Activated CD4-positive, alpha-beta T cell treated with anti-CD3 and anti-CD28 coated beads, Interleukin-2, amount 10 ng/mL, durations not matched to agents 7 days and 5 days (primary cell): ENCODE measurements around the gene CYP3A7. TPM values are rescaled to one million over a fixed set of nuclear protein-coding genes. Genes with fewer than 3 reads are reported as not detected.
"Not testable (repeated sequence)": the region's sequence is repeated elsewhere in the genome, so short reads cannot be mapped to it uniquely, and the experiment has no call there.

ENCODE experiments used
- CTCF ChIA-PET: fragments of 350-600 bp; sonication (Branson Sonifier 250); formaldehyde crosslinking; loops from one replicate; lab custom pipeline; 2021; ENCODE audit warnings: antibody characterized with exemption; lab: Charles Lee
- POLR2A ChIA-PET: fragments of 350-600 bp; sonication (Branson Sonifier 250); formaldehyde crosslinking; loops from one replicate; lab custom pipeline; 2021; ENCODE audit warnings: antibody characterized with exemption; lab: Charles Lee
- DNase-seq: peaks from one replicate; pipeline ENCODE4 v3.0.0-alpha.2; 2020
- H3K27ac Mint-ChIP-seq: one replicate; pipeline ENCODE4 v1.8.0; 2021; ENCODE audit warnings: mild to moderate bottlenecking, moderate library complexity, mixed read lengths
- H3K27me3 Mint-ChIP-seq: one replicate; pipeline ENCODE4 v1.8.0; 2021; ENCODE audit warnings: mixed read lengths
- H3K36me3 Mint-ChIP-seq: one replicate; pipeline ENCODE4 v1.8.0; 2021; ENCODE audit warnings: low read depth, mixed read lengths
- H3K4me1 Mint-ChIP-seq: one replicate; pipeline ENCODE4 v1.8.0; 2021; ENCODE audit warnings: mixed read lengths
- H3K4me3 Mint-ChIP-seq: one replicate; pipeline ENCODE4 v1.8.0; 2021; ENCODE audit warnings: mild to moderate bottlenecking, moderate library complexity, mixed read lengths
- H3K9me3 Mint-ChIP-seq: one replicate; pipeline ENCODE4 v1.8.0; 2021; ENCODE audit warnings: mixed read lengths
- total RNA-seq, 2 experiments: library from RNA; stranded (reverse); gene quantifications; one replicate each; pipeline ENCODE4 v1.2.3, GENCODE V29; 2021

Gene CYP3A7
- total RNA-seq, 2 experiments from 2014 or later = not detected

DNA sequence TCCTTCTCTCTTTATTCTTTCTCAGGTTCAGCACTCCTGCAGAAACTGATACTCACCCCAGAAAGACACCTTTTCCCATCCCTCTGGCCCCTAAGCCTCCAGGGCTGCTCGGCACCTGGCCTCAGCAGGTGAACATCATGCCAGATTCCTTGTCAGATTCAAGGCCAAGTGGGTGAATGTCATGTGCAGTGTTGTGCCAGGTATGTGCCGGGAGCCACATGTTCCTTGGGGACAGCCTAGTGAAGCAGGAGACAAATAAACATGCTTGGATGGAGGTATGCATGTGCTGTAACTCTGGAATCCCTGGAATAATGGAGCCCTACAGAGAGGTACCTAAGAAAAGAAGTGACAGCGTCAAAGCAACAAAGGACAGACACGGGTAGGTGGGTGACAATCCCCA, 1.7 kb upstream of the CYP3A7 start:
- POLR2A ChIA-PET, H3K4me1 Mint-ChIP-seq, H3K27ac Mint-ChIP-seq, H3K9me3 Mint-ChIP-seq, H3K36me3 Mint-ChIP-seq, DNase-seq, CTCF ChIA-PET, H3K27me3 Mint-ChIP-seq, H3K4me3 Mint-ChIP-seq: not testable (repeated sequence)

DNA sequence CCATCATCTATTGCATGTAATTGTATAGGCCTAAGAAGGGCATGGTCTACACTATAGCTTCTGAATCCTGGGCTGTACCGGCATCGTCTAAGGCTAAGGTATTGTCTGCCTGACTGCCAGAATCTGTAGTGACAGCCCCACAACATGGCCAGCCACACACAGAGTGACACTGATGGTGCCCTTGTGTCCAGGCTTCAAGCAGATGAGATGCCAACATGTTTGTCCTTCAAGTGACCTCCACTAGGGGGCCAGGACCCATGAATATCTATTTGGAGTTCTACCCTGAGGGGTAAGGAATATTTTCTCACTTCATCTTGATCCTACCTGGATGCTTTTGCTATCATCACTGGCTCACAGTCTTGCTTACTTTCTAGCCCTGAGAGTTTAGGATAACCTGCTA, 1.5 kb downstream of the CYP3A7 start:
- H3K36me3 Mint-ChIP-seq = no peaks in the 10 kb centered on the region
- CTCF ChIA-PET = no interaction called here
- peaks cover 5% of the 10 kb centered on the region for H3K4me1 Mint-ChIP-seq
- DNase-seq = no peak
- H3K27ac Mint-ChIP-seq = no peak overlapping the region
- H3K27me3 Mint-ChIP-seq = no peaks in the 10 kb centered on the region
- POLR2A ChIA-PET = no interaction called here
- no peak overlapping the region for H3K4me3 Mint-ChIP-seq
- no peaks in the 10 kb centered on the region for H3K9me3 Mint-ChIP-seq

DNA sequence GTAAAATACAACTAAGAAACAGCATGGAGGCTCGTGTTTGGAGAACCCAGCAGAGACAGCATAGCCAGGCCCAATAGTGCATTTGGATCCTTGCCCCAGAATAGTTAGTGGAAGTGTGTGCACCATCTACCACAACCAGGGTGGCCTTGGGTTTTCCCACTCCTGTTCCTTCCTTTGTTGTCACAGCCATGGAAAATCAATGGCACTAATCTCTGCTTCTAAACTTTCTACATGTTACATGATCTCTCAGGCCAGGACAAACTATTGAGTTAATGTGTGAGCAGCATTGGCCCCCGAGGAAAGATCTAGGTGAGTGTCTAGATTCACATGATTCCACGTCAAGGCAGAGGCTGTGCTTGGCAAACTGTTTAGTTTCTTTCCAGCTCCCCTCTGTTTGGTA, 2.0 kb downstream of the CYP3A7 start:
- Mint-ChIP-seq H3K36me3 (no peaks in the 10 kb centered on the region), H3K27ac (no peak overlapping the region), H3K4me3 (no peak overlapping the region), H3K4me1 (peaks cover 3% of the 10 kb centered on the region), H3K27me3 (no peaks in the 10 kb centered on the region), H3K9me3 (no peaks in the 10 kb centered on the region)
- DNase-seq = no peak
- ChIA-PET CTCF (no interaction called here), POLR2A (no interaction called here)

DNA sequence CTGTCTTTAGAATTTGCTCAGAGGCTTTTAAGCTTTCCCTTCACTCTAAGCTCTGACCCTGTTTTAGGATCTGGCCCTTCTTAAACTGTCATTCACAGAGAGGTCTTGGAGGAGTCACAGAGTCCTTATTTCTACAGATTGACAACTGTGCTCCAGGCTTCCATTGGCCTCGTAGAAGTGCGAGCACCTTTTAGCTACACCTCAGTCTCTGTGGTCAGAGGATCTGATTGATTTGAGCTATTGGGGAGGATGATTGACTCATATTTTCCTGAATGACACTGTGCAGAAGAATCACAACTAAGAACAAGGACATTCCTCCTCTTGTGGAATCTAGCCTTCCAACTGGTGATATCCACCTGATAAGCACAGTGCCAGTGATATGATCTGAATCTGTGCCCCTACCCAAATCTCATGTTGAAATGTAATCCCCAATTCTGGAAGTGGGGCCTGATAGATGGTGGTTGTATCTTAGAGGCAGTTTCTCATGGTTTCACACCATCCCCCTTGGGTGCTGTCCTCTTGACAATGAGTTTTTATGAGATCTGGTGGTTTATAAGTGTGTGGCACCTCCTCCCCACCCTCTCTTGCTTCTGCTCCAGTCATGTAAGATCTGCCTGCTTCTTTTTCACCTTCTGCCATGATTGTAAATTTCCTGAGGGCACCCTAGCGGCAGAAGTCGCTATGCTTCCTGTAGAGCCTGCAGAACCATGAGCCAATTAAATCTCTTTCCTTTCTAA, 3.2 kb downstream of the CYP3A7 start:
- Mint-ChIP-seq H3K36me3 (no peaks in the 10 kb centered on the region), H3K27ac (no peak overlapping the region), H3K4me3 (no peak overlapping the region), H3K4me1 (no peaks in the 10 kb centered on the region), H3K9me3 (no peaks in the 10 kb centered on the region), H3K27me3 (no peaks in the 10 kb centered on the region)
- no peak for DNase-seq
- POLR2A ChIA-PET = no interaction called here
- CTCF ChIA-PET = interaction anchor here (0.8 kb wide), 1 partner anchor 83 kb away, joined by 3 read pairs; no protein-coding TSS in a partner anchor

DNA sequence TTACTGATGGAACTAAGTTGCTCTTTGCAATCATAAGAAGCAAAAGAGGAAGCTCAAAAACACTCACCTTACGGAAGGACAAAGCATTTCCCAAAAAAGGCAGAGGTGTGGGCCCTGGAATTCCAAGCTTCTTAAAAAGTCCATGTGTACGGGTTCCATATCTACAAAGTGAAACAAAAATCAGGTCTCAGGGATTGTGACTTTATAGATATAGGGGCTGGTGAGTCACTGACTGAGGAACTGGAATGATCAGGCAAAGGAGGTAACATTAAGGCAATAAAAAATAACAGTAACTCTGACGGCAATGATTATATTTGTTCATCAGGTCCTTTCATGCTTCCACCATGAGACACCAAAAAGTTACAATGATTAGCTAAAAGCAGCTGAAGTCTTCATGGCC, 4.0 kb downstream of the CYP3A7 start:
- Mint-ChIP-seq H3K36me3 (no peaks in the 10 kb centered on the region), H3K27ac (no peak overlapping the region), H3K9me3 (no peaks in the 10 kb centered on the region), H3K4me1 (no peaks in the 10 kb centered on the region), H3K4me3 (no peak overlapping the region), H3K27me3 (no peaks in the 10 kb centered on the region)
- CTCF ChIA-PET = interaction anchor here (0.8 kb wide), 1 partner anchor 83 kb away, joined by 3 read pairs; no protein-coding TSS in a partner anchor
- no peak for DNase-seq
- POLR2A ChIA-PET = no interaction called here

DNA sequence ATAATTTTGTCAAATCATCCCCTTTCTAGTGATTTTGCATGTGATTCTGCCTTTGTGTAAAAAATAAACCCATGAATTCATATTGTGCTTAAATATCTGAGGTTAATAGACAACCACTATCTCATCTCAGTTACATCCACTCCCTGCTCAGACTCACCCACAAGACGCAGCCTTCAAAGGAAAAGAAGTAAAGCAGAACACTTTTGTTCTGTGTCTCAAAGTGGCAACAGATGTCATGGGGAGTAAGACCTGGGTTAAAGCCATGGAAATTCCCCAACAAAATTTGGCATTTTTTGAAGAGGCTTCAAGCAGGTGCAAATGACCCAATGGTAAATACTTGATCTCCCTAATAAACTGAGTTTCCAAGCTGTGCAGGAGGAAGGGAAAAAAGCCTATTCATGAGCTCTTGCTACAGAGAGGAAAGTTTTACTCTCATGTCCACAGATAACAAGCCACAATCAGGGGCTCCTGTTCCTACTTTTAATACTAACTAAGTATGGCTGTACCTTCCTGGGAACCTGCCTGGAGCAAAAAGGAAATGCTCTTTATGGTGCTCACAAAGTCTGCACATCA, 4.7 kb downstream of the CYP3A7 start:
- DNase-seq = no peak
- Mint-ChIP-seq H3K4me3 (no peak overlapping the region), H3K36me3 (no peaks in the 10 kb centered on the region), H3K27ac (no peak overlapping the region), H3K27me3 (no peaks in the 10 kb centered on the region), H3K4me1 (no peaks in the 10 kb centered on the region), H3K9me3 (no peaks in the 10 kb centered on the region)
- POLR2A ChIA-PET = no interaction called here
- CTCF ChIA-PET = no interaction called here

DNA sequence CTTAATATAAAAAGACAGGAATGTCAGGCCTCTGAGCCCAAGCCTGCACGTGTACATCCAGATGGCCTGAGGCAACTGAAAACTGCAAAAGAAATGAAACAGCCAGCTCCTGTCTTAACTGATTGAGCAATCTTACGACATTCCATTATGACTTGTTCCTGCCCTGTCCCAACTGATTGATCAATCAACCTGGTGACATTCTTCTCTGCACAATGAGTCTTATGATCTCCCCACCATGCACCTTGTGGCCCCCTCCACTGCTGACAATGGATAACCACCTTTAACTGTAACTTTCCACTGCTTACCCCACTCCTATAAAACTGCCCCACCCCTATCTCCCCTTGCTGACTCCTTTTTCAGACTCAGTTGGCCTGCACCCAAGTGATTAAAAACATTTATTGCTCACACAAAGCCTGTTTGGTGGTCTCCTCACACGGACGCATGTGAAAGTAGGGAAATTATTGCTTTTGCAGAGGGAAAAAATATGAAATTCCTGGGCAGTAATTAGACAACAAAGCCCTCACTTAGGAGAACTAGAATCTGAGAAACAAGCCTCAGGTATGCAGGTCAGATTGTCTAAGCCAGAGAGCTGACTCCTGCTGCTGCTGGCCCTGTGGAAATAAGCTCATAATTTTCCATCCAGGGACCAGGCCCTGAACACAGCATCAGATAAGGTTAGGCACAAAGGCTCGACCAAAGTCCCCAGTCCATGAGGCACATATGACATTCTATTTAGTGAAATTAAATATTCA, 5.3 kb downstream of the CYP3A7 start:
- no peaks in the 10 kb centered on the region for H3K4me1 Mint-ChIP-seq
- no peaks in the 10 kb centered on the region for H3K36me3 Mint-ChIP-seq
- H3K27ac Mint-ChIP-seq = no peak overlapping the region
- ChIA-PET POLR2A (no interaction called here), CTCF (no interaction called here)
- no peaks in the 10 kb centered on the region for H3K27me3 Mint-ChIP-seq
- DNase-seq = no peak
- no peaks in the 10 kb centered on the region for H3K9me3 Mint-ChIP-seq
- no peak overlapping the region for H3K4me3 Mint-ChIP-seq

DNA sequence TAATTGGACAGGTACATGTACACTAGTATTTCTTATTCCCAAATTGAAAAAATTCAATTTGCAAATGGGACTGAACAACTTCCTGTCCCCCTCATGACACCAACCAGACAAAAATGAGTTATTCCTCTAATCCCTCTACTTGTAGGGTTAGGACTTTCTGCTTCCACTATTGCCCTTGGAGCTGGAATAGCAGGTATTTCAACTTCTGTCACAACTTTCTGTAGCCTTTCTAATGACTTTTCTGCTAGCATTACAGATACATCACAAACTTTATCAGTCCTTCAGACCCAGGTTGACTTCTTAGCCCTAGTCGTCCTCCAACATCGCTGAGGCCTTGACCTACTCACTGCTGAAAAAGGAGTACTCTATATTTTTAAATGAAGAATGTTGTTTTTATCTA, 6.4 kb downstream of the CYP3A7 start:
- DNase-seq = no peak
- CTCF ChIA-PET = interaction anchor here (0.6 kb wide), 1 partner anchor 1249 kb away, joined by 3 read pairs; no protein-coding TSS in a partner anchor
- Mint-ChIP-seq H3K27ac (no peak overlapping the region), H3K4me1 (no peaks in the 10 kb centered on the region), H3K9me3 (no peaks in the 10 kb centered on the region), H3K4me3 (no peak overlapping the region), H3K36me3 (no peaks in the 10 kb centered on the region), H3K27me3 (no peaks in the 10 kb centered on the region)
- POLR2A ChIA-PET = no interaction called here

DNA sequence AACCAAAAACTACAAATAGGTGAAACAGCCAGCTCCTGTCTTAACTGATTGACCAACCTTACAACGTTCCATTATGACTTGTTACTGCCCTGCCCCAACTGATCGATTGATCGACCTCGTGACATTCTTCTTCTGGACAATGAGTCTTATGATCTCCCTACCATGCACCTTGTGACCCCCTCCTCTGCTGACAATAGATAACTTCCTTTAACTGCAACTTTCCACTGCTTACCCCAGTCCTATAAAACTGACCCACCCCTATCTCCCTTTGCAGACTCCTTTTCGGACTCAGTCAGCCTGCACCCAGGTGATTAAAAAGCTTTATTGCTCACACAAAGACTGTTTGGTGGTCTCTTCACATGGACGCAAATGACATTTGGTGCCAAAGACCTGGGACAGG, 11.8 kb downstream of the CYP3A7 start:
- H3K36me3 Mint-ChIP-seq, H3K4me3 Mint-ChIP-seq, H3K9me3 Mint-ChIP-seq, H3K27ac Mint-ChIP-seq, H3K4me1 Mint-ChIP-seq, POLR2A ChIA-PET, CTCF ChIA-PET, H3K27me3 Mint-ChIP-seq, DNase-seq: not testable (repeated sequence)

DNA sequence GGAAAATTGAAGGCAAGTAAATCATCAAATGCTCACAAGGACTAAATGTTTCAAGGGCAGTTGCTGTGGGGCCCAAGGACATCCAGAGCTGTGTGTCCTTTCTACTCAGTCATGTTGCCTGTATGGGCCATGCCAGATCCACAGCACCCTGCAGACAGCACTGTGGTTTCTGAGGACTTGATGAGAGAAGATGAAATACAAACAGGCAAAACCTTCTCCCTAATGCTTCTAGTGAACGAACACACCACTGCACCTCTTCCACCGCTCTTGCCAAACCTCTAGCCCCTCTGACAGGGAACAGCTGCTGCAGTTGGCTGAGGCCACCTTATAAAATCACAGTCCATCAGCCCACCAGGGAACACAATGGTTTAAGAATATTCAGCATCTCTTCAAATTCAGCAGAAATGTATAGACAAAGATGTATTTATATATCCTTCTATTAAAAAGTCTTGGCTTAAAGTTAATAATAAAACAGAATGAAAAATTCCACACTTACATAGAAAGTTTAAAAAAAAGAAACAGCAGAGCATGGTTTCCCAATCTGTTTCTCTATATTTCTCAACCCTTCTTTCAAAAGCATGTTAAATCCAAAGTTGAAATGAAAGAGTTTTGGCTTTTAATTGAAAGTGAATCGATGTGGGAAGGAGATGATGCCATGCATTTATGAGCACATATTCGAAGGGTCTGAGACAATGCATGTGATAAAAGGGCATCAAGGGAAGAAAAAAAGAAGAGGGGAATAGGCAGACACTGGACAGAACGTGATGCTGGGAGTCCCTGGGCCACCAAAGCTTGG, 14.0 kb downstream of the CYP3A7 start:
- H3K4me3 Mint-ChIP-seq = no peak overlapping the region
- H3K27me3 Mint-ChIP-seq = no peaks in the 10 kb centered on the region
- peaks cover 5% of the 10 kb centered on the region for H3K4me1 Mint-ChIP-seq
- H3K27ac Mint-ChIP-seq = no peak overlapping the region
- ChIA-PET POLR2A (no interaction called here), CTCF (no interaction called here)
- H3K36me3 Mint-ChIP-seq = no peaks in the 10 kb centered on the region
- H3K9me3 Mint-ChIP-seq = no peaks in the 10 kb centered on the region
- no peak for DNase-seq

DNA sequence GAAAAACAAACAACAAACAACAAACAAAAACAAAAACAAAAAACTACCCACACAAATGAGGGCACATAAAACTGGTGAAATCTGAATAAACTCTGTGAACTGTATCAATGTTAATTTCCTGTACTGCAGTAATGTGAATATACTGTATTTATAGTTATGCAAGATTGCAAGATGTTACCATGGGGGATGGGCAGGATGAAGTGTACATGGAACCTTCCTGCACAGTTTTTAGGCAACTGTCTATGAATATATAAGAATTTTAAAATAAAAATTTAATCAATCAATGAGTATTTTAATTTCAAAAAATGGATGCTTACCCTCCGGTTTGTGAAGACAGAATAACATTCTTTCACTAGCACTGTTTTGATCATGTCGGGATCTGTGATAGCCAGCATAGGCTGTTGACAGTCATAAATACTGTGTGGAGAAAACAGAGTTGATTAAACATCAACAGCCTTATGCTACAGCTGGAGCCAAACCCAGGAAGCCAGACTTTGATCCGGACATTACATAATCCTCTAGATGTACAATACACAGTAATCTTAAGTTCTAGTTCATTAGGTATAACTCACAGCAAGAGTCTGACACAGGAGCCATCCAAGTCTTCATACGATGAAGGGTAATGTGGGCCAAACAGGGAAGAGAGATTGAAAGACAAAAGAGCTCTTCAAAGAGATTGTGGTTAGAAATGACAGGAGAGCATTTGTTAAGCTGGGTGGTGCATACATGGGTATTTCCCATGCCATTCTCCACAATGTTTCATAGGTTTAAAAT, 14.8 kb downstream of the CYP3A7 start:
- Mint-ChIP-seq H3K4me3 (no peak overlapping the region), H3K27me3 (no peaks in the 10 kb centered on the region), H3K27ac (no peak overlapping the region), H3K4me1 (peaks cover 5% of the 10 kb centered on the region), H3K36me3 (no peaks in the 10 kb centered on the region), H3K9me3 (peaks cover under 1% of the 10 kb centered on the region)
- no peak for DNase-seq
- CTCF ChIA-PET = no interaction called here
- POLR2A ChIA-PET = no interaction called here

DNA sequence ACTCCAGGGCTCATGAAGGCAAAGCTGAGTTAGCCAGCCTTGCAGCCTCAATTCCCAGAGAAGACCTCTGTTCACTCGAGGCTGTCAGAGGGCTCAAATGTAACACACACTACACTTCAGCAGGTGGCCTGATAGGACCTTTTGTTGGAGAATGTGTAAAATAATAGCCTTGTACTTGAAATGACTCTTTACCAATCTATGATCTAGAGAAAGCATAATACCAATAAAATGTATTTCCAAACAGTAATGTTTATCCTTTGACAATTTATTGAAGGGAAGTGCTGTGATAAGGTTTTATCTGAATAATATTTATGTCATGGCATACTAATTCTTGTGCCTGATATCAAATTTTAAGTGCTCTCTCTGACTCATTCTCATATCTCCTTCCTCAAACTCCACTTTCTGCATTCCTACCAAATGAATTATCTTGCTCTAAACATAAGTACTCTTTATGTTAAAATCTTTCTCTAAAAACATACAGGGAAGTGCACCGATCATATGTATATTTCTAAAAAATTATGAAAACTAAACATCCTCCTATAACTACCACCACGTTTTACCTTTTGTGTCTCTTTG, 20.9 kb downstream of the CYP3A7 start:
- Mint-ChIP-seq H3K27ac (no peak overlapping the region), H3K4me1 (no peaks in the 10 kb centered on the region), H3K36me3 (no peaks in the 10 kb centered on the region), H3K27me3 (no peaks in the 10 kb centered on the region), H3K9me3 (peaks cover 7% of the 10 kb centered on the region), H3K4me3 (no peak overlapping the region)
- ChIA-PET CTCF (no interaction called here), POLR2A (no interaction called here)
- DNase-seq = no peak
